ENCODE measurements around the gene ALK. TPM values are rescaled to one million over a fixed set of nuclear protein-coding genes. Genes with fewer than 3 reads are reported as not detected.

The ALK gene
- total RNA-seq, 1 donor from 2014 or later = 1.1 TPM

DNA sequence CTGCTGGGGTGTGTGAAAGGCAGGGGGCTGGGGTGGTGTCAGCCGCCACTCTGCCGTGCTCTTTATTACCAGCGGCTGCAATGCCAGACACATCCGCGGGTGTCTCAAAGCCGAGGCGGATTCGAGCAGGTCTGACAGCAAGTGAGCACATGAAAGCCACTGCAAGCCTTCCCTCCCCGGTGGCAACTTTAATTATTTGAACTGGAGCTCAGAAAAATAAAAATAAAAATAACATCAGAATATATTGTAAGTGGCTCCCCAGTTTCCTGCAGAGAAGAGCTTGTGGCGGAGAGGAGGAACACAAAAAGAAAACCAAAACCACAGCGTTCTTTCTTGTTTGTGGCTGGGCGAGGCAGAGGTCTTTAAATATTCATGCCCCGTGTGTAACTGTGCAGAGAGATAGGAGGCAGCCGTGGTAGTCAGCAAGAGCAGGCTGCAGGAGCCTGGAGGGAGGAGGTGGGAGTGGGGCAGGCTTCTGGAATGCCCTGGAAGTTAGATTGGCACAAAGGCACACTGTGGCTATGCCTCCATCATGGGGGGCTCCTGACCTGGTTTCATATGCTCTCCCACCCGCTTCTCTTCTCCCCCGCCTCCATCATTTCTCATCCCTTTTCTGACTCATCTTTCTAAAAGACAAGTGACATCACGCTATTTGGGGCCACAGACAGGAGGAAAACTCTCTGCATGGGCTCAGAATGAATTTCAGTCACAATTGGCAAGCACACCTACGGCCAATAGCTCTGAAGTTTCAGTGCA, 606.4 kb downstream of the ALK start:
- H3K36me3 ChIP-seq = no peaks in the 10 kb centered on the region
- intact Hi-C loops (cut with DNase I) = no loop called here
- H3K4me3 ChIP-seq = peak overlapping the region; percentile 28
- H3K9me3 ChIP-seq = no peaks in the 10 kb centered on the region
- ATAC-seq (peak; percentile 39 to 45), DNase-seq (peak; percentile 56)
- H3K4me1 ChIP-seq = peaks cover 18% of the 10 kb centered on the region
- H3K27ac ChIP-seq = no peak overlapping the region
- no peaks in the 10 kb centered on the region for H3K27me3 ChIP-seq (ENCODE audit: low read depth)
- TF ChIP-seq, protein P1, sequence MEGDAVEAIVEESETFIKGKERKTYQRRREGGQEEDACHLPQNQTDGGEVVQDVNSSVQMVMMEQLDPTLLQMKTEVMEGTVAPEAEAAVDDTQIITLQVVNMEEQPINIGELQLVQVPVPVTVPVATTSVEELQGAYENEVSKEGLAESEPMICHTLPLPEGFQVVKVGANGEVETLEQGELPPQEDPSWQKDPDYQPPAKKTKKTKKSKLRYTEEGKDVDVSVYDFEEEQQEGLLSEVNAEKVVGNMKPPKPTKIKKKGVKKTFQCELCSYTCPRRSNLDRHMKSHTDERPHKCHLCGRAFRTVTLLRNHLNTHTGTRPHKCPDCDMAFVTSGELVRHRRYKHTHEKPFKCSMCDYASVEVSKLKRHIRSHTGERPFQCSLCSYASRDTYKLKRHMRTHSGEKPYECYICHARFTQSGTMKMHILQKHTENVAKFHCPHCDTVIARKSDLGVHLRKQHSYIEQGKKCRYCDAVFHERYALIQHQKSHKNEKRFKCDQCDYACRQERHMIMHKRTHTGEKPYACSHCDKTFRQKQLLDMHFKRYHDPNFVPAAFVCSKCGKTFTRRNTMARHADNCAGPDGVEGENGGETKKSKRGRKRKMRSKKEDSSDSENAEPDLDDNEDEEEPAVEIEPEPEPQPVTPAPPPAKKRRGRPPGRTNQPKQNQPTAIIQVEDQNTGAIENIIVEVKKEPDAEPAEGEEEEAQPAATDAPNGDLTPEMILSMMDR (IDR thresholded peaks at IDR 0.05) = no peak

DNA sequence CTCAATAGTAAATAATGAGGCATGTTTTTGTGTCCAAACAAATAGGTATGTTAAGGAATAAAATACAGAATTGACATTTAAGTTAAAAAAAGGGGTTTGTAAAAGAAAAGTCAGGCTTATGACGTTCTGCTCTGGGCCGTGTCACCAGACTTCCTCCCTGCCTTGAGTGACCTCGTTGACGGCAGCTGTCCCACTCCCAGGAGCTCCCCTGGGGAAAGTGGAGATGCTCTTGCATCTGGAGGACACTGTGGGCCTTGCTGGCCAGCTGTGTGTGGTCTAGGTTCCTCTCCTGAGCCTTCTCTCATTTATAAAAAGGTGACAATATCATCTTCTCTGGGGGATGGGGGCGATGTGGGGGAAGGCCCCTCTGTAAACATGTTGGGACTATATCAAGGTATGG, 609.9 kb downstream of the ALK start:
- intact Hi-C loops (cut with DNase I) = no loop called here
- TF ChIP-seq, protein P1 (IDR thresholded peaks at IDR 0.05) = no peak
- no peak overlapping the region for H3K27ac ChIP-seq
- no peaks in the 10 kb centered on the region for H3K9me3 ChIP-seq
- H3K36me3 ChIP-seq = no peaks in the 10 kb centered on the region
- peaks cover 3% of the 10 kb centered on the region for H3K4me1 ChIP-seq
- no peak overlapping the region for H3K4me3 ChIP-seq
- H3K27me3 ChIP-seq (ENCODE audit: low read depth) = no peaks in the 10 kb centered on the region
- ATAC-seq (no peak), DNase-seq (no peak)

DNA sequence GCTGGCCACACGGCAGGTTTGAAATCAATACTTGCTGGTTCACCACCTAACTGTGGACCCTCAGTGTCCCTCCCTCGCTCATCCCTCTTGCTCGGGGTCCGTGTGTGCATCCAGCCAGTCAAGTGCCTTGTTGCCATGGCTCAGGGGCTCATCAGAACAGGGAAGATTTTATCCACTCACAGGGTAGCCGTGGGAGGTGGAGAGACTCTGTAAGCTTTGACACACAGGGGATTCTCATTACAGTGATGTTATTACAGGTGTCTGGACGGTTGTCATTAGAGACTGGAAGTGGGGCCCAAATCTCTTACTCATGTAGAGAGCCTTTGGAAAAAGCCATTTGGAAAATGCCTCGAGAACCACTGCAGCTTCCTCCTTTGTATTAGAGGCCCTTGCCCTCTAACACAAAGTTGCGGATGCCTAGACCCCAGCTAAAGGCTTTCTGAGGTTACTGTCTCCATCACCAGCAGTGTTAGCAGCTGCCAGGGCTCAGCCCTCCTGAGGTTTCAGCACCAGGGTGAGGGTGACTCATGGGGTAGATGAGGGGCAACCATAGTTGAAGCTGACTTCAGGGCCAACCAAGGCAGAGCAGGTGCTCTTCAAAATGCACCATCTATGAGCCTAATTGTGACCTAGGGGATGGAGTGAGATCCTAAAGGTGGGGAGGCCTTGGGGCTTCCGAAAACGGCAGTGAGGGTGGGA, 610.6 kb downstream of the ALK start:
- Histone ChIP-seq H3K27me3 (ENCODE audit: low read depth) (peaks cover 5% of the 10 kb centered on the region), H3K4me3 (no peak overlapping the region), H3K4me1 (no peaks in the 10 kb centered on the region), H3K36me3 (no peaks in the 10 kb centered on the region), H3K9me3 (no peaks in the 10 kb centered on the region), H3K27ac (no peak overlapping the region)
- ATAC-seq (no peak), DNase-seq (no peak)
- TF ChIP-seq, protein P1 (IDR thresholded peaks at IDR 0.05) = no peak
- intact Hi-C loops (cut with DNase I) = no loop called here

DNA sequence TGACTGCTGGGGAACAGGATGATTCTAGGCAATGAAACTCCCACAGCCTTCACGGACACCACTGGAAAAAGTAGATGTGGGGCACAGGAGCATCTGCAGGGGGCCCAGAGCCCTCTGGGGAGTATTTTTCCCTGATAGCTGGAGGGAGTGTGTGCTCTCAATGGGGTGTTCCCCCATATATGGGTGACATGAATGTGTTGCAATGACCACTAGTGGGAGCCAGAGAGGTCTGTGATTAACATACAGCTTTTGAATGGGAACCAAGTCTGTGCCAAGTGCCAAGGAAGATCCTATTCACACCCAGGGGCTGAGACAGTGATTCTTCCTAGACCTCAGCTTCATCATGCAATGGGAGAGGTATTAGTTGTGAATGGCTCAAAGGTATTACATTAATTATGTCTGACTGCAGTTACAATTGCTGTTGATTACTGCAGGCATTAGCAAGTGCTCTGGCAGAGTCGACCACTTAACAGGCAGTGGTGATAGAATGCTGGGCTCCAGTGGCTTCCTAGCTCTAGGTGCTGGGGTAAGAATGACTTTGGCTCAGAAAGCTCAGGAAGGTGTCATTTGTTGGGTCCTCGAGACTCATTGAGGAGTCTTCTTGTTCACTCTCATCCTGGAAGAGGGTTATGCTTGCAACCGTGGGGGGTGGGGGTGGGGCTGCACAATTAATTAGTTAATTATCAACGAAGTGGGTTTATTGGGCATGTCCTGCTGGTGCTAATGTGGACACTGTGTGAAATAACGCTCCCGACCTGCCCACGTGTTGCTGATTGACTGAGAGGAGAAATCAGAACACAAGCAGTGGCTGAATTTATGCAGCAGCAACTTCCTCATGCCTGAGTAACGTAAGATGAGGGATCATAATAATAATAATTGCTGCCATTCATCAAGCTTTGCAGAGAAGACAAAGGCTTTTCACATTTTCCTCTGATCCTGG, 612.0 kb downstream of the ALK start:
- ATAC-seq = peak; percentile 67 to 81
- H3K27me3 ChIP-seq (ENCODE audit: low read depth) = peaks cover 5% of the 10 kb centered on the region
- no peaks in the 10 kb centered on the region for H3K9me3 ChIP-seq
- no peaks in the 10 kb centered on the region for H3K4me1 ChIP-seq
- no peak overlapping the region for H3K27ac ChIP-seq
- intact Hi-C loops (cut with DNase I) = no loop called here
- TF ChIP-seq, protein P1 (IDR thresholded peaks at IDR 0.05) = peak; percentile 63
- no peaks in the 10 kb centered on the region for H3K36me3 ChIP-seq
- no peak for DNase-seq
- no peak overlapping the region for H3K4me3 ChIP-seq

DNA sequence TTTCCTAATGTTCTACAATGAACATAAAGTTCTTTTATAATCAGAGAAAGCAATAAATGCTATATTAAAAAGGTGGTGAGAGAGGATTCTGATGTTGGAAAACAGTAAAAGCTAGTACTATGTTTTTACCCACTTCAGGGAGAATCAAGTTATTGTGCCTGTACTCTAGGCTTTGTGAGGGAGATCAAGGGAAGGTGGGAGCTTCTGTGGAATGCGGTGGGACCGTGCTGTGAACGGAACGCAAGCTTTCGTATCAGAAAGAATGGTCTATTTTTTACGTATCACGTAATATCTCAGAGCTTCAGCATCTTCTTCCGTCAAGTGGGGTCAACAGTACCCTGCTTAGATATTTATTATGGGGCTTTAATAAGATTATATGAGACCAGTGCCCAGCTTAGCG, 613.0 kb downstream of the ALK start:
- Histone ChIP-seq H3K9me3 (no peaks in the 10 kb centered on the region), H3K27ac (no peak overlapping the region), H3K36me3 (no peaks in the 10 kb centered on the region), H3K4me1 (no peaks in the 10 kb centered on the region), H3K27me3 (ENCODE audit: low read depth) (peaks cover 5% of the 10 kb centered on the region), H3K4me3 (no peak overlapping the region)
- DNase-seq (no peak), ATAC-seq (no peak)
- TF ChIP-seq, protein P1 (IDR thresholded peaks at IDR 0.05) = no peak
- intact Hi-C loops (cut with DNase I) = no loop called here
